ENCODE measurements around the gene MTRF1. TPM values are rescaled to one million over a fixed set of nuclear protein-coding genes. Genes with fewer than 3 reads are reported as not detected.
A peak's percentile ranks its signal among the peaks of the same experiment; 100 is the strongest.

The MTRF1 gene
- total and polyA plus RNA-seq, 2 of the 4 experiments (the other 2 are of a cell fraction): 9.7 to 12.4 TPM

GRCh38 chr13:41212881-41213280, 50.5 kb downstream of the MTRF1 start:
- H2AK9ac ChIP-seq (replicated peaks; ENCODE audit: low read depth, low read length, poor library complexity): no peak overlapping the region
- peak; percentile 36 for ATAC-seq (ENCODE audit: low read depth)
- H3K4me1 ChIP-seq (ENCODE audit: control insufficient read depth, insufficient read depth, low read length): peaks cover 10% of the 10 kb centered on the region
- no TSS peak for BruUV-seq (replicated peaks)
- no peak overlapping the region for H3K27ac ChIP-seq (ENCODE audit: insufficient read depth, low read length)
- no peak overlapping the region for H3K9ac ChIP-seq (ENCODE audit: low read depth, low read length)
- no peaks in the 10 kb centered on the region for H4K20me1 ChIP-seq (ENCODE audit: insufficient read depth, low read length)
- in situ Hi-C loops (cut with MboI; ENCODE audit: low sequenced_read_pairs): no loop called here
- no peak overlapping the region for H3K23ac ChIP-seq (ENCODE audit: low read depth, low read length)
- H3K9me1 ChIP-seq (ENCODE audit: insufficient read depth, low read length): no peaks in the 10 kb centered on the region
- intact Hi-C loops (cut with micrococcal nuclease): no loop called here
- no peak overlapping the region for H3K56ac ChIP-seq (ENCODE audit: extremely low read depth, insufficient read depth, low read length)
- no peak for DNase-seq
- TF ChIP-seq BHLHE40 (IDR thresholded peaks at IDR 0.05; ENCODE audit: low read depth, low read length): no peak
- TF ChIP-seq CTCF (conservative IDR thresholded peaks at IDR 0.05; ENCODE audit: low read depth, low read length): no peak
- TF ChIP-seq POLR2A (IDR thresholded peaks at IDR 0.05; ENCODE audit: low read depth, low read length): no peak
- TF ChIP-seq ELK1 (IDR thresholded peaks at IDR 0.05; ENCODE audit: borderline replicate concordance, low read depth, low read length): no peak
- TF ChIP-seq MAZ (IDR thresholded peaks at IDR 0.05; ENCODE audit: borderline replicate concordance, low read depth, low read length): no peak
- TF ChIP-seq RAD21 (IDR thresholded peaks at IDR 0.05; ENCODE audit: low read length): no peak
- no peak for TF ChIP-seq FOS (IDR thresholded peaks at IDR 0.05; ENCODE audit: low read depth, low read length)
- TF ChIP-seq RCOR1 (IDR thresholded peaks at IDR 0.05; ENCODE audit: insufficient replicate concordance, low read length): no peak
- no peak for TF ChIP-seq CHD1 (IDR thresholded peaks at IDR 0.05; ENCODE audit: low read depth, low read length)
- TF ChIP-seq USF2 (IDR thresholded peaks at IDR 0.05; ENCODE audit: low read depth, low read length): no peak
- TF ChIP-seq SMC3 (IDR thresholded peaks at IDR 0.05; ENCODE audit: low read depth, low read length): no peak
- TF ChIP-seq CEBPB (IDR thresholded peaks at IDR 0.05; ENCODE audit: low read depth, low read length): no peak
- no peak for TF ChIP-seq NFE2L2 (IDR thresholded peaks at IDR 0.05; ENCODE audit: low read depth, low read length)
- no peak for TF ChIP-seq MXI1 (IDR thresholded peaks at IDR 0.05; ENCODE audit: borderline replicate concordance, low read depth, low read length)
- no peak for TF ChIP-seq RFX5 (IDR thresholded peaks at IDR 0.05; ENCODE audit: low read depth, low read length)
- TF ChIP-seq MAFK (IDR thresholded peaks at IDR 0.05; ENCODE audit: low read depth, low read length): no peak
- H2BK5ac ChIP-seq (ENCODE audit: low read depth, low read length, poor library complexity, severe bottlenecking): no peak overlapping the region
- dilution Hi-C loops (cut with HindIII; ENCODE audit: low sequenced_read_pairs, unreplicated experiment): no loop called here
- no peak overlapping the region for H3K14ac ChIP-seq (replicated peaks; ENCODE audit: low read depth, low read length)
- no peak overlapping the region for H2BK120ac ChIP-seq (ENCODE audit: low read depth, low read length)
- H3K9me3 ChIP-seq (ENCODE audit: control insufficient read depth, insufficient read depth, low read length): peaks cover 2% of the 10 kb centered on the region; the same call in 1 of the 2 replicates
- H3K36me3 ChIP-seq (ENCODE audit: control insufficient read depth, insufficient read depth, low read length): no peaks in the 10 kb centered on the region
- H3K4me2 ChIP-seq (ENCODE audit: low read depth, low read length): no peak overlapping the region
- no peak overlapping the region for H3K18ac ChIP-seq (ENCODE audit: low read depth, low read length)
- no peak overlapping the region for H2AFZ ChIP-seq (replicated peaks; ENCODE audit: low read length, poor library complexity)
- no peak overlapping the region for H2AK5ac ChIP-seq (ENCODE audit: low read depth, low read length)
- H4K5ac ChIP-seq (ENCODE audit: low read depth, low read length): no peak overlapping the region
- H2BK15ac ChIP-seq (ENCODE audit: low read depth, low read length): no peak overlapping the region
- H4K8ac ChIP-seq (ENCODE audit: low read depth in 2 of 2, low read length in 2 of 2): no peak overlapping the region; a peak in 1 of 4 replicates
- no peak overlapping the region for H3K4me3 ChIP-seq (ENCODE audit: insufficient read depth, low read depth, low read length)
- POLR2A ChIA-PET (ENCODE audit: unreplicated experiment): no interaction called here
- no peaks in the 10 kb centered on the region for H3K79me1 ChIP-seq (ENCODE audit: low read depth in 1 of 2, low read length in 2 of 2)
- no peak overlapping the region for H2BK20ac ChIP-seq (ENCODE audit: low read depth, low read length)
- no peak overlapping the region for H3K4ac ChIP-seq (ENCODE audit: low read depth, low read length)
- H3K27me3 ChIP-seq (ENCODE audit: control insufficient read depth, insufficient read depth, low read length): no peaks in the 10 kb centered on the region
- H4K91ac ChIP-seq (ENCODE audit: insufficient read depth, low read depth, low read length): no peak overlapping the region
- CTCF ChIA-PET: no interaction called here

Data from IMR-90 (cell line).